NCI-H1694 treated with DMSO at 0.1 percent for 48 hours (cell line): ENCODE results near the gene KATNAL1.
"Not testable (repeated sequence)": the region's sequence is repeated elsewhere in the genome, so short reads cannot be mapped to it uniquely, and the experiment has no call there.

Experiments used
- DNase-seq: peaks from one replicate; lab custom pipeline; 2025; lab: John Stamatoyannopoulos, UW

KATNAL1 gene

GRCh38 chr13:30292325-30292724 lies 15.0 kb downstream of the KATNAL1 start:
- no peak for DNase-seq

GRCh38 chr13:30290812-30291436 lies 16.4 kb downstream of the KATNAL1 start:
- DNase-seq = no peak

DNA sequence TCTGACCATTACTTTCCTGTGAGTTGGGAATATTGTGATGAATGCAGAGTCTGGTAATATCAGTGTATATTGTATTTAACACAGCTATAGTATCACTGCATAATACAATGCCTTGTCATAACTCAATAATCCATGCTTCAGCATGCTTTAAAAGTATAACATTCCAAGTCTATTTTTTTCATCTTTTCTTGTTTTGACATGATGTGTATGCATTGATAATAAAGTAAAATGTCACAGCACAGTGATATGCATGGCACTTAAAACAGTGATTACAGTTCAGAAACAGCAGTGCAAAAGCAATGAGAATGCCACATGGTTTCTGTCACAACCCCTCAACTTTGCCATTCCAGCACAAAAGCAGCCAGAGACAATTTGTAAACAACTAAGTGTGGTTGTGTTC lies 17.8 kb downstream of the KATNAL1 start:
- no peak for DNase-seq

DNA sequence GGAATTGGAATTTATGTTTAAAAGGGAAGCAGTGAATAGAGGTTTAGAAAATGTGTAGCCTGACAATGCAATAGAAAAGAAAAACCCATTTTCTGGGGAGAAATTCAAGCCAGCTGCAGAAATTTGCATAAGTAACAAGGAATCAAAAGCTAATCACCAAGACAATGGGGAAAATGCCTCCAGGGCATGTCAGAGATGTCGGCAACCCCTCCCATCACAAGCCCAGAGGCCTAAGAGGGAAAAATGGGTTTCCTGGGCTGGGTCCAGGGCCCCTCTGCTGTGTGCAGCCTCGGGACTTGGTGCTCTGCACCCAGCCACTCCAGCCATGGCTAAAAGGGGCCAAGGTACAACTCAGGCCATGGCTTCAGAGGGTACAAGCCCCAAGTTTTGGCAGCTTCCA lies 21.3 kb downstream of the KATNAL1 start:
- not testable (repeated sequence) for DNase-seq

- DNase-seq = no peak
Observed at GRCh38 chr13:30276178-30276577, 31.2 kb downstream of the KATNAL1 start.

GRCh38 chr13:30274083-30274482 lies 33.3 kb downstream of the KATNAL1 start:
- DNase-seq = no peak

- not testable (repeated sequence) for DNase-seq
Observed at GRCh38 chr13:30270035-30270434, 37.3 kb downstream of the KATNAL1 start.

GRCh38 chr13:30268673-30269072 lies 38.7 kb downstream of the KATNAL1 start:
- no peak for DNase-seq

DNA sequence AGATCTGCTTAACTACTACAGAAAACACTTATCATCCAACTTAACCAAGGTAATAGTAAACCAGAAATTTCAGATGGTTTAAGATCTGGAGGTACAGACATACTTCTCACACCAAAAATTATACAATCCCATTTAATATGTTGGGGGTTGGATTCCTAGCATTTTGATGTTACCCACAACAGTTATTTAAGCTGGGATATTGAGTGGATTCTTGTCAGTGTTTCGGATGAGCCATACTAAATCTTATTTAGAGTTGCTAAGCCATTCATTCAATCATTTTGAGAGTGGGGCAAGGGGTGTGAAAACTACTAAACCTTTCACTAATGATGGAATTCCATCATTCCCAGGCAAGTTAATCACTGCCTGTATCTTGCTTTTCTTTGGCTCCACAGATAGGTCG lies 40.6 kb downstream of the KATNAL1 start:
- no peak for DNase-seq

DNA sequence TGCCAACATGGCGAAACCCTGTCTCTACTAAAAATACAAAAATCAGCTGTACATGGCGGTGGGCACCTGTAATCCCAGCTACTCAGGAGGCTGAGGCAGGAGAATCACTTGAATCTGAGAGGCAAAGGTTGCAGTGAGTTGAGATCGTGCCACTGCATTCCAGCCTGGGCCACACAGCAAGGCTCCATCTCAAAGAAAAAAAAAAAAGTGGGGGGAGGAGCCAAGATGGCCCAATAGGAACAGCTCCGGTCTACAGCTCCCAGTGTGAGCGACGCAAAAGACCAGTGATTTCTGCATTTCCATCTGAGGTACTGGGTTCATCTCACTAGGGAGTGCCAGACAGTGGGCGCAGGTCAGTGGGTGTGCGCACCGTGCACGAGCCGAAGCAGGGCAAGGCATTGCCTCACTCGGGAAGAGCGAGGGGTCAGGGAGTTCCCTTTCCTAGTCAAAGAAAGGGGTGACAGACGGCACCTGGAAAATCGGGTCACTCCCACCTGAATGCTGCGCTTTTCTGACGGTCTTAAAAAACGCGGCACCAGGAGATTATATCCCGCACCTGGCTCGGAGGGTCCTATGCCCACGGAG lies 48.1 kb downstream of the KATNAL1 start:
- DNase-seq = not testable (repeated sequence)

GRCh38 chr13:30257468-30258099 lies 49.8 kb downstream of the KATNAL1 start:
- no peak for DNase-seq

DNA sequence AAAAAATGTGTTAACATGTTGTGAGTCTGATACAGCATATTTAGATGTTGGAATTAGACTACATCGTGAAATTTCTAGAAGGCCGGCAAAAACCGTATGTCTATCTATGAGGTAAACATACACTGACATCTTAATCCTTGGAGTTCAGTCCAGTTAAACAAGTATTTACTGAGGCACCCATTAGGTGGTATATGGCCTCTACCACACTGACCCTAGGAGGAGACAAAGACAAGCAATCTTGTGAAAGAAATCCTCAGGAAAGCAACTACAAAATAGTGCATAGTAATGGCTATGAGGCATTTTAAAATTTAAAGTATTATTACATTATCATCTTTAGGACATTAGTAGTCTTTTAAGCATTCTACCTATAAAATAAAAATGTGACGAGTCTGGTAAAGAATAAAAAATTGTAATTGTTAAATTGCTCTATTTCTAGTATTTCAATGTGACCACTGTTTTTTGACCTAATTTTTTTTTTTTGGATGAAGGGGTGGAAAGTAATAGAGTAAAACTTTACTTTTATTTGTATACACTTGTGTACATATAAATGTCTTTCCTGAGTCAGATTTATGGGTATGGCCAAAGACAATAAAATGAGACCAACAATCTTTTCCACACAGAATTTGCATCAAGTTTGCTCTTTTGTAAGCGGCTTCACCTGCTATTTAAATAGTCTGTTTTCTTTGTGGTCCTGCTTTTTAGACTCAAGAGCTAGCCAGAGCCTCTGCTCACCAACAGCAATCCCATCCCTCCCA lies 50.5 kb downstream of the KATNAL1 start:
- no peak for DNase-seq

- DNase-seq = no peak
Observed at GRCh38 chr13:30255696-30256095, 51.7 kb downstream of the KATNAL1 start.

DNA sequence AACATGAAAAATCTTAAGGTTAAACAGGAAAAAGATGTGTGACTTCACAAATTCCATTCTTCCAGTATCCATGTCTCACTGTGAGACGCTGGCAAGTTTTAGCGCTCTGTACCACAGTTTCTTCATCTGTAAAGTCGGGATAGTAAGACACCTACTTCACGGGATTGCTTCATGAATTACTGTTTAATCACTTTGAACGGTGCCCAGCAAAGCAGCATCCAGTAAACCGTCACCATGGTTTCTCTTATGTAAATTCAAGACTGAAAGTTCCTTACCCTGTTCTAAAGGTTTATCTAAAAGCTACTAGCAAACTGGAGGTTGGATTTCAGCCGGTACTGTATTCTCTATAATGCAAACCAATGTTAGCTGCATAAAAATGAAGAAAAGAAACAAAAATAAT lies 53.5 kb downstream of the KATNAL1 start:
- DNase-seq = no peak

DNA sequence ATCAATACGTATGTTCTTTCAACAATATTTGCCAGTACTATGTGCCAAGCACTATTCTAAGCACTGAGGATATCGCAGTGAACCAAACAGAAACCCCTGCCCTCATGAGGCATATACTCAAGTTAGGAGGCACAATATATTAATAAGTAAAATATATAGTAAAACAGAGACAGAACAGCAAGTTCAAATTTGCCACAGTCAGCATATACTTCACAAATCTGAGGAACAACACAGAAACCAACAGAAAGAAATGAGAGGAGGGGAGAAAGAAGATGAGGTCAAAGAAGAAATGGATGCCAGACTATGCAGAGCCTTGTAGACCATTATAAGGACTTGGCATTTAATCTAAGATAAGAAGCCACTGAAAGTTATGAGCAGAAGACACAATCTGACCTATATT lies 59.9 kb downstream of the KATNAL1 start:
- DNase-seq = no peak

- no peak for DNase-seq
Observed at GRCh38 chr13:30241532-30241931, 65.8 kb downstream of the KATNAL1 start.

GRCh38 chr13:30240608-30241007 lies 66.7 kb downstream of the KATNAL1 start:
- DNase-seq = no peak

DNA sequence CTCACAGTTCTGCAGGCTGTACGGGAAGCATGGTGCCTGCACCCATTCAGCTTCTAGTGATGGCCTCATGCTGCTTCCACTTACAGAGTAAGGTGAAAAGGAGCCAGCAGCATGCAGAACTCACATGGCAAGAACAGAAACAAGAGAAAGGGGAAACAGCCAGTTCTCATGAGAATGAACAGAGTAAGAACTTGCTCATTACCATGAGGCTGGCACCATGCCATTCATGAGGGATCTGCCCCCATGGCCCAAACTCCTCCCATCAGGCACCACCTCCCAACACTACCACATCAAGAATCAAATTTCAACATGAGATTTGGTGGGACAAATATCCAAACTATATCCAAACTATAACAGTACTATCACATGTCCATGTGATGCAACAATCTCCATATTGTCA lies 72.1 kb downstream of the KATNAL1 start:
- no peak for DNase-seq

- DNase-seq = no peak
Observed at GRCh38 chr13:30234619-30235162, 72.7 kb downstream of the KATNAL1 start.

GRCh38 chr13:30224732-30225131 lies 82.6 kb downstream of the KATNAL1 start:
- no peak for DNase-seq

- DNase-seq = no peak
Observed at GRCh38 chr13:30222254-30222653, 85.1 kb downstream of the KATNAL1 start.

- DNase-seq = no peak
Observed at GRCh38 chr13:30216111-30216510, 91.2 kb downstream of the KATNAL1 start.

GRCh38 chr13:30212256-30212655 lies 95.1 kb downstream of the KATNAL1 start:
- DNase-seq = no peak
